H9 (cell line): Measurements from ENCODE around the gene AKNA. TPM values are rescaled to one million over a fixed set of nuclear protein-coding genes. Genes with fewer than 3 reads are reported as not detected.

Source experiments
- DNase-seq: peaks from one replicate; pipeline ENCODE4 v3.0.0-alpha.2; 2017
- H2AFZ ChIP-seq: one replicate; pipeline ENCODE4 v1.6.1; 2013; ENCODE audit warnings: mild to moderate bottlenecking, low read length, control low read depth, moderate library complexity
- H2AK5ac ChIP-seq: 2 replicates; pipeline ENCODE4 v1.6.1; 2013; ENCODE audit warnings: low read length, control low read depth, mixed read lengths; ENCODE audit not compliant: insufficient read length
- H2BK120ac ChIP-seq: one replicate; pipeline ENCODE4 v1.6.1; 2013; ENCODE audit warnings: low read depth, mild to moderate bottlenecking, low read length, control low read depth, inconsistent platforms; ENCODE audit not compliant: poor library complexity, severe bottlenecking
- H2BK12ac ChIP-seq: 2 replicates; pipeline ENCODE4 v1.6.1; 2013; ENCODE audit warnings: low read length, control low read depth, mixed read lengths, low read depth; ENCODE audit not compliant: insufficient read length
- H2BK15ac ChIP-seq: 2 replicates; pipeline ENCODE4 v1.6.1; 2013; ENCODE audit warnings: low read depth, low read length, control low read depth
- H2BK20ac ChIP-seq: one replicate; pipeline ENCODE4 v1.6.1; 2013; ENCODE audit warnings: low read depth, mild to moderate bottlenecking, low read length, control low read depth, inconsistent platforms; ENCODE audit not compliant: poor library complexity, severe bottlenecking
- H2BK5ac ChIP-seq: 2 replicates; pipeline ENCODE4 v1.6.1; 2013; ENCODE audit warnings: low read length, control low read depth, mixed read lengths; ENCODE audit not compliant: insufficient read length
- H3K14ac ChIP-seq: 2 replicates; pipeline ENCODE4 v1.6.1; 2013; ENCODE audit warnings: low read length, control low read depth; ENCODE audit not compliant: insufficient read depth
- H3K18ac ChIP-seq: 2 replicates; pipeline ENCODE4 v1.6.1; 2013; ENCODE audit warnings: low read depth, mild to moderate bottlenecking, mixed read lengths, low read length, control low read depth; ENCODE audit not compliant: insufficient read length
- H3K23ac ChIP-seq: 2 replicates; pipeline ENCODE4 v1.6.1; 2013; ENCODE audit warnings: low read length, control low read depth, mixed read lengths, low read depth; ENCODE audit not compliant: insufficient read length
- H3K23me2 ChIP-seq: 2 replicates; pipeline ENCODE4 v1.6.1; 2013; ENCODE audit warnings: low read depth, mild to moderate bottlenecking, mixed read lengths, low read length, control low read depth; ENCODE audit not compliant: insufficient read length, poor library complexity, severe bottlenecking
- H3K27ac ChIP-seq: 2 replicates; pipeline ENCODE4 v1.5.1; 2013; ENCODE audit warnings: low read length, control low read depth, mixed read lengths, low read depth; ENCODE audit not compliant: insufficient read length
- H3K27me3 ChIP-seq: 2 replicates; pipeline ENCODE4 v1.6.1; 2013; ENCODE audit warnings: low read length, control low read depth, inconsistent platforms; ENCODE audit not compliant: insufficient read depth
- H3K4ac ChIP-seq: 2 replicates; pipeline ENCODE4 v1.6.1; 2013; ENCODE audit warnings: low read depth, mild to moderate bottlenecking, control low read depth, inconsistent platforms, low read length, moderate library complexity
- H3K4me1 ChIP-seq: 2 replicates; pipeline ENCODE4 v1.6.1; 2013; ENCODE audit warnings: low read length, control low read depth, inconsistent platforms; ENCODE audit not compliant: insufficient read depth
- H3K4me2 ChIP-seq: 2 replicates; pipeline ENCODE4 v1.6.1; 2013; ENCODE audit warnings: low read length, control low read depth, mixed read lengths; ENCODE audit not compliant: insufficient read length, insufficient read depth
- H3K56ac ChIP-seq: 2 replicates; pipeline ENCODE4 v1.6.1; 2013; ENCODE audit warnings: low read depth, mild to moderate bottlenecking, mixed read lengths, low read length, control low read depth; ENCODE audit not compliant: insufficient read length
- H3K79me1 ChIP-seq: 2 replicates; pipeline ENCODE4 v1.6.1; 2013; ENCODE audit warnings: low read depth, mild to moderate bottlenecking, moderate library complexity, low read length, control low read depth, inconsistent platforms; ENCODE audit not compliant: insufficient read depth, poor library complexity, severe bottlenecking
- H3K79me2 ChIP-seq: 2 replicates; pipeline ENCODE4 v1.6.1; 2013; ENCODE audit warnings: low read length, control low read depth, inconsistent platforms; ENCODE audit not compliant: insufficient read depth
- H3K9ac ChIP-seq: 2 replicates; pipeline ENCODE4 v1.6.1; 2013; ENCODE audit warnings: low read length, control low read depth, mixed read lengths; ENCODE audit not compliant: insufficient read length; ENCODE audit errors: extremely low read depth
- H3K9me3 ChIP-seq: one replicate; pipeline ENCODE4 v1.6.1; 2013; ENCODE audit warnings: low read depth, low read length, inconsistent platforms; ENCODE audit not compliant: control insufficient read depth
- H3T11ph ChIP-seq: one replicate; pipeline ENCODE4 v1.6.1; 2013; ENCODE audit warnings: mild to moderate bottlenecking, low read length, control low read depth, inconsistent platforms
- H4K20me1 ChIP-seq: one replicate; pipeline ENCODE4 v1.6.1; 2013; ENCODE audit not compliant: control insufficient read depth, insufficient read length, insufficient read depth
- H4K5ac ChIP-seq: 2 replicates; pipeline ENCODE4 v1.6.1; 2013; ENCODE audit warnings: low read depth, mild to moderate bottlenecking, mixed read lengths, low read length, control low read depth; ENCODE audit not compliant: insufficient read length
- H4K8ac ChIP-seq: replicated peaks from 2 replicates; pipeline ENCODE4 v1.6.1; 2013; ENCODE audit warnings: low read length, control low read depth, mixed read lengths, low read depth; ENCODE audit not compliant: insufficient read length
- H4K91ac ChIP-seq: 2 replicates; pipeline ENCODE4 v1.6.1; 2013; ENCODE audit warnings: low read depth, mild to moderate bottlenecking, moderate library complexity, mixed read lengths, low read length, control low read depth; ENCODE audit not compliant: insufficient read length
- H3K27ac Mint-ChIP-seq, 3 experiments: 2 replicates in 2 of 3; 3 replicates in 1 of 3; pipeline ENCODE4 v1.8.0; 2020 to 2021; ENCODE audit warnings: mixed read lengths in 3 of 3, mild to moderate bottlenecking in 1 of 3, moderate library complexity in 1 of 3
- H3K27me3 Mint-ChIP-seq: 2 replicates; pipeline ENCODE4 v1.8.0; 2021; ENCODE audit warnings: low read depth, mild to moderate bottlenecking, moderate library complexity, mixed read lengths
- H3K36me3 Mint-ChIP-seq, 3 experiments: 2 replicates in 2 of 3; 3 replicates in 1 of 3; pipeline ENCODE4 v1.8.0; 2020 to 2021; ENCODE audit warnings: low read depth in 3 of 3, mixed read lengths in 3 of 3; ENCODE audit not compliant: insufficient read depth in 1 of 3
- H3K4me1 Mint-ChIP-seq, 2 experiments: 2 replicates each; pipeline ENCODE4 v1.8.0; 2020; ENCODE audit warnings: mixed read lengths in 2 of 2
- H3K4me3 Mint-ChIP-seq, 2 experiments: 2 replicates in 1 of 2; 3 replicates in 1 of 2; pipeline ENCODE4 v1.8.0; 2020 to 2021; ENCODE audit warnings: mild to moderate bottlenecking in 2 of 2, mixed read lengths in 2 of 2, moderate library complexity in 1 of 2
- H3K9me3 Mint-ChIP-seq, 2 experiments: 2 replicates in 1 of 2; 3 replicates in 1 of 2; pipeline ENCODE4 v1.8.0; 2020; ENCODE audit warnings: mild to moderate bottlenecking in 2 of 2, mixed read lengths in 2 of 2, moderate library complexity in 1 of 2
- CTCF ChIP-seq: fragments of 200-600 bp; sonication (generic); conservative IDR thresholded peaks from 3 replicates; pipeline ENCODE4 v1.8.0; 2021; ENCODE audit warnings: antibody characterized with exemption, mild to moderate bottlenecking
- WGBS: extraction: QIAGEN DNeasy Blood & Tissue Kit; methylation state at CpG from one replicate; pipeline ENCODE4 v1.1.7; 2013; ENCODE audit warnings: missing lambda C conversion rate, low lambda C conversion rate, mixed read lengths; ENCODE audit not compliant: insufficient read length; ENCODE audit errors: extremely low coverage; 5-methylcytosine and 5-hydroxymethylcytosine counted together
- total RNA-seq: library from RNA; stranded (reverse); gene quantifications from 2 replicates; pipeline ENCODE4 v1.2.1, GENCODE V29; 2021

Gene AKNA
- total RNA-seq, 1 experiment from 2014 or later: 19.7 TPM

- DNase-seq: no peak
- H3K14ac ChIP-seq: peak overlapping the region; percentile 62
- H3K79me1 ChIP-seq: no peaks in the 10 kb centered on the region
- no peak overlapping the region for H2BK20ac ChIP-seq
- WGBS: no CpG with 5 or more reads among the region's 15 CpGs
- no peak overlapping the region for H3T11ph ChIP-seq
- H3K23me2 ChIP-seq: no peaks in the 10 kb centered on the region
- H4K91ac ChIP-seq: no peak overlapping the region
- H3K4me2 ChIP-seq: no peak overlapping the region
- no peak overlapping the region for H3K9ac ChIP-seq
- H3K18ac ChIP-seq: peak overlapping the region; percentile 59
- peak overlapping the region in 1 of 3 experiments; percentile 79; a peak in 3 of 7 replicates for H3K27ac Mint-ChIP-seq
- H3K56ac ChIP-seq: no peak overlapping the region
- no peak overlapping the region for H2AFZ ChIP-seq
- no peaks in the 10 kb centered on the region for H3K9me3 ChIP-seq
- peaks cover 1 to 13% (median 6%) of the 10 kb centered on the region in 3 experiments for H3K36me3 Mint-ChIP-seq
- H3K27me3 ChIP-seq: no peaks in the 10 kb centered on the region
- TF ChIP-seq CTCF: no peak
- H3K27ac ChIP-seq: no peak overlapping the region
- H2BK120ac ChIP-seq: no peak overlapping the region
- H3K27me3 Mint-ChIP-seq: no peaks in the 10 kb centered on the region
- H3K79me2 ChIP-seq: no peaks in the 10 kb centered on the region
- no peaks in the 10 kb centered on the region for H4K20me1 ChIP-seq
- peak overlapping the region in 1 of 2 experiments; percentile 23; a peak in 1 of 5 replicates for H3K4me3 Mint-ChIP-seq
- no peak overlapping the region for H2BK5ac ChIP-seq
- 0 out of 2 replicates have a peak, but pooled peaks cover 3% of the 10 kb centered on the region for H3K4me1 ChIP-seq
- H3K9me3 Mint-ChIP-seq: no peaks in the 10 kb centered on the region; a peak in 1 of 5 replicates
- H4K8ac ChIP-seq: no peak overlapping the region
- H3K4ac ChIP-seq: no peak overlapping the region
- no peak overlapping the region for H4K5ac ChIP-seq
- H2AK5ac ChIP-seq: no peak overlapping the region
- H2BK12ac ChIP-seq: no peak overlapping the region
- H3K4me1 Mint-ChIP-seq: peaks cover 14 to 29% of the 10 kb centered on the region in 2 experiments
- H3K23ac ChIP-seq: no peak overlapping the region
- no peak overlapping the region for H2BK15ac ChIP-seq
Measured at GRCh38 chr9:114287763-114288192, 100.0 kb downstream of the AKNA start.
